MM.1S (cell line): ENCODE data around the gene HNF1A.
"Not testable (repeated sequence)": the region's sequence is repeated elsewhere in the genome, so short reads cannot be mapped to it uniquely, and the experiment has no call there.

Source experiments
- DNase-seq: peaks from one replicate; pipeline ENCODE4 v3.0.0-alpha.2; 2015
- H2AFZ ChIP-seq: fragments of 300-600 bp; sonication (generic); 2 replicates; pipeline ENCODE4 v1.6.0; 2016; ENCODE audit warnings: antibody characterized with exemption, low read length
- H3F3A ChIP-seq: fragments of 300-600 bp; sonication (generic); 2 replicates; pipeline ENCODE4 v1.6.1; 2016; ENCODE audit warnings: mild to moderate bottlenecking, antibody characterized with exemption, low read length, moderate library complexity, mixed read lengths; ENCODE audit not compliant: insufficient read depth
- H3K27ac ChIP-seq: fragments of 300-600 bp; sonication (generic); 2 replicates; pipeline ENCODE4 v1.5.1; 2016; ENCODE audit warnings: mild to moderate bottlenecking, low read length
- H3K27me3 ChIP-seq: fragments of 300-600 bp; sonication (generic); replicated peaks from 2 replicates; pipeline ENCODE4 v1.6.0; 2016; ENCODE audit warnings: low read length; ENCODE audit not compliant: insufficient read depth
- H3K36me3 ChIP-seq: fragments of 300-600 bp; sonication (generic); replicated peaks from 2 replicates; pipeline ENCODE4 v1.6.1; 2016; ENCODE audit warnings: mild to moderate bottlenecking, low read length, mixed read lengths; ENCODE audit not compliant: insufficient read depth
- H3K4me1 ChIP-seq: fragments of 300-600 bp; sonication (generic); 2 replicates; pipeline ENCODE4 v1.6.1; 2016; ENCODE audit warnings: low read length, mixed read lengths
- H3K4me2 ChIP-seq: fragments of 300-600 bp; sonication (generic); 2 replicates; pipeline ENCODE4 v1.6.0; 2016; ENCODE audit warnings: low read depth, low read length
- H3K4me3 ChIP-seq: fragments of 300-600 bp; sonication (generic); 2 replicates; pipeline ENCODE4 v1.5.1; 2016; ENCODE audit warnings: low read length, mixed read lengths
- H3K79me2 ChIP-seq: fragments of 300-600 bp; sonication (generic); 2 replicates; pipeline ENCODE4 v1.6.1; 2016; ENCODE audit warnings: mixed run types, low read length, mixed read lengths
- H3K9ac ChIP-seq: fragments of 300-600 bp; sonication (generic); 2 replicates; pipeline ENCODE4 v1.6.1; 2016; ENCODE audit warnings: low read length, mixed read lengths
- H3K9me2 ChIP-seq: fragments of 300-600 bp; sonication (generic); replicated peaks from 2 replicates; pipeline ENCODE4 v1.6.1; 2016; ENCODE audit warnings: mild to moderate bottlenecking, low read length, mixed read lengths; ENCODE audit not compliant: insufficient read depth
- H3K9me3 ChIP-seq: fragments of 300-600 bp; sonication (generic); replicated peaks from 2 replicates; pipeline ENCODE4 v1.6.1; 2016; ENCODE audit warnings: mild to moderate bottlenecking, low read length, mixed read lengths; ENCODE audit not compliant: insufficient read depth
- H4K20me1 ChIP-seq: fragments of 300-600 bp; sonication (generic); 2 replicates; pipeline ENCODE4 v1.6.1; 2016; ENCODE audit warnings: mild to moderate bottlenecking, low read length, moderate library complexity, mixed read lengths; ENCODE audit not compliant: insufficient read depth
- CTCF ChIP-seq: fragments of 300-600 bp; sonication (generic); IDR thresholded peaks from 2 replicates; pipeline ENCODE4 v1.5.1; 2016; ENCODE audit warnings: antibody characterized with exemption, low read length, mixed read lengths
- EZH2 ChIP-seq: fragments of 300-600 bp; sonication (generic); optimal IDR thresholded peaks from 2 replicates; pipeline ENCODE3; 2017; ENCODE audit warnings: low read depth, mild to moderate bottlenecking, antibody characterized with exemption, low read length, mixed read lengths
- EZH2phosphoT487 ChIP-seq: fragments of 300-600 bp; sonication (generic); IDR thresholded peaks from 2 replicates; pipeline ENCODE4 v1.6.1; 2018; ENCODE audit warnings: antibody characterized with exemption, low read length

HNF1A gene

GRCh38 chr12:120944645-120945217, 33.6 kb upstream of the HNF1A start:
- Histone ChIP-seq H3K36me3 (no peaks in the 10 kb centered on the region), H3K4me2 (no peak overlapping the region), H3K9me2 (no peaks in the 10 kb centered on the region), H3K4me1 (no peaks in the 10 kb centered on the region), H3K4me3 (no peak overlapping the region), H3K27ac (no peak overlapping the region), H2AFZ (no peak overlapping the region), H3F3A (no peaks in the 10 kb centered on the region), H3K9ac (no peak overlapping the region), H4K20me1 (no peaks in the 10 kb centered on the region), H3K79me2 (no peaks in the 10 kb centered on the region), H3K27me3 (no peaks in the 10 kb centered on the region), H3K9me3 (no peaks in the 10 kb centered on the region)
- DNase-seq = peak; percentile 7
- TF ChIP-seq EZH2phosphoT487 (no peak), CTCF (peak; percentile 49)

- not testable (repeated sequence) for H3F3A ChIP-seq, H3K27me3 ChIP-seq, H3K9me3 ChIP-seq, H4K20me1 ChIP-seq, DNase-seq, H3K9ac ChIP-seq, H3K4me3 ChIP-seq, H3K27ac ChIP-seq, H3K79me2 ChIP-seq, H3K9me2 ChIP-seq, H2AFZ ChIP-seq, H3K4me2 ChIP-seq, H3K4me1 ChIP-seq, H3K36me3 ChIP-seq
Observed at GRCh38 chr12:120945516-120945915, 32.8 kb upstream of the HNF1A start.

GRCh38 chr12:120950260-120950799, 28.0 kb upstream of the HNF1A start:
- not testable (repeated sequence) for H3K4me3 ChIP-seq, H3F3A ChIP-seq, H3K9me3 ChIP-seq, H3K36me3 ChIP-seq, H3K4me1 ChIP-seq, H3K79me2 ChIP-seq, H2AFZ ChIP-seq, H3K9me2 ChIP-seq, DNase-seq, H3K27ac ChIP-seq, H3K9ac ChIP-seq, H3K27me3 ChIP-seq, H3K4me2 ChIP-seq, H4K20me1 ChIP-seq

GRCh38 chr12:120950807-120951206, 27.5 kb upstream of the HNF1A start:
- Histone ChIP-seq H3K79me2 (no peaks in the 10 kb centered on the region), H3K36me3 (no peaks in the 10 kb centered on the region), H3K9me2 (no peaks in the 10 kb centered on the region), H2AFZ (no peak overlapping the region), H3K9me3 (no peaks in the 10 kb centered on the region), H3K27ac (no peak overlapping the region), H3K27me3 (no peaks in the 10 kb centered on the region), H3K9ac (no peak overlapping the region), H3K4me3 (no peak overlapping the region), H3F3A (no peaks in the 10 kb centered on the region), H3K4me1 (no peaks in the 10 kb centered on the region), H3K4me2 (no peak overlapping the region), H4K20me1 (no peaks in the 10 kb centered on the region)
- no peak for DNase-seq
- TF ChIP-seq CTCF (no peak), EZH2phosphoT487 (no peak), EZH2 (no peak)
